ENCODE results near the gene NRARP.

NRARP gene

DNA sequence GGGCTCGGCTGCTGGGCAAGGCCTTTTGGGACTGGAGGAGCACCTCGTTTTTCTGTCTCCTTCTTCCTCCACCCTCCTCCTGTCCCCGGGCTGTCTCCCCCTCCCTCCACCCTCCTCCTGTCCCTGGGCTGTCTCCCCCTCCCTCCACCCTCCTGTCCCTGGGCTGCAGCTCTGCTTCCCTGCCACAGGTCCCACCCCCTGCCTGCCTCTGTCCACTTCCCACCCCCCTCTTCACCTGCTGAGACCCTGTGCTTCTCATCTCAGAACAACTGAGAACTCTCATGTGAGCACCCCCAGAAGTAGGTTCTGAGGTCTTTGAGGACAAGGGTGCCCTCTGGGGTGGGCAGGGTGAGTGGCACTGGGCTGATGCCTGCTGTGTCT is 30.4 kb downstream of the NRARP start:
- H3K27me3 ChIP-seq (ENCODE audit: control insufficient read depth, insufficient read depth, low read length), result no peaks in the 10 kb centered on the region
- no peak overlapping the region for H3K27ac ChIP-seq
- no peaks in the 10 kb centered on the region for H3K9me3 ChIP-seq (ENCODE audit: control insufficient read depth, low read length)
- H3K4me1 ChIP-seq, result peaks cover 4% of the 10 kb centered on the region
- H3K4me3 ChIP-seq (ENCODE audit: low read depth, low read length), result no peak overlapping the region
- no peak overlapping the region for H2AFZ ChIP-seq
- no peak overlapping the region for H3K4me2 ChIP-seq (ENCODE audit: low read length)
- no peak overlapping the region for H3K9ac ChIP-seq
- no peak for TF ChIP-seq CTCF (IDR thresholded peaks at IDR 0.05)
- H3K36me3 ChIP-seq (ENCODE audit: control insufficient read depth, insufficient read depth, low read length), result no peaks in the 10 kb centered on the region
- no peaks in the 10 kb centered on the region for H3K79me2 ChIP-seq

DNA sequence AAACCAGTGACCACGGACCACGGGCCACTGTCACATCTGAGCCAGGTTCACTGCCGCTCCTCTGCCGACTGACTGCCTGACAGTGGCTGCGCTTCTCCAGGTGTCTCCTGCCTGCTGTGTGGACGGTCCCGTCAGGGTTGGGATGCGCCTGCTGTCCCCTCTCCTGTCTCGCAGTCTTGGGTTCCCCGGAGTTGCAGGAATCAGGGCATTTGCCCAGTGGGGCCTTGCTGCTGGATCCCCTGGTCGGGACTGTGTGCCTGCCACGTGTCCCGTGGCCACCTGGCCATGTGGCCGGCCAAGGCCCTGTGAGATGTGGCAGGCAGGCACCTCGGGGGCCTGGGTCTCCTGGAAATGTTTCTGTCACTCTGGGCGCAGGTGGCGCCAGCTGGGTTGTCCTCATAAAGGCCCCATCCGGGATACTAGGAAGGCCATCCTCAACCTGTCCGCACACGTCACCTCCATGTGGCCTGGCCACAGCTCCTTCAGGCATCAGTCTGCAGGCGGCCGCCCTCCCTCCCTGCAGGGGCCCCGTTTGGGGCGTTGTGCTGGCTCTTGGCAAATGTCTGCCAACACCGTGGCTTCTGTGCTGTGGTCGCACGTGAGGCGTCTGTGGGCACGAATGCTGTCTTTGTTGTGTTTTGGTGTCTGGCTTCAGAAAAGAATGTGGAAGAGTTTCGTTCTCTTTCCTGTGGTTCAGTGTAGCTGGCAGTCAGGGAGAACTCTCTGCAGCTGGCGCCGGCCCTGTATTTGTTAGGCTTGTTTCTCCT is 31.0 kb downstream of the NRARP start:
- Histone ChIP-seq H3K9ac (no peak overlapping the region), H3K27me3 (ENCODE audit: control insufficient read depth, insufficient read depth, low read length) (no peaks in the 10 kb centered on the region), H3K9me3 (ENCODE audit: control insufficient read depth, low read length) (no peaks in the 10 kb centered on the region), H2AFZ (no peak overlapping the region), H3K4me3 (ENCODE audit: low read depth, low read length) (no peak overlapping the region), H3K79me2 (no peaks in the 10 kb centered on the region), H3K4me2 (ENCODE audit: low read length) (no peak overlapping the region), H3K36me3 (ENCODE audit: control insufficient read depth, insufficient read depth, low read length) (no peaks in the 10 kb centered on the region), H3K27ac (no peak overlapping the region), H3K4me1 (peaks cover 4% of the 10 kb centered on the region)
- no peak for TF ChIP-seq CTCF (IDR thresholded peaks at IDR 0.05)

GRCh38 chr9:137269231-137269772 is 32.8 kb downstream of the NRARP start:
- no peaks in the 10 kb centered on the region for H3K9me3 ChIP-seq (ENCODE audit: control insufficient read depth, low read length)
- H2AFZ ChIP-seq, result no peak overlapping the region
- H3K4me1 ChIP-seq, result peaks cover 4% of the 10 kb centered on the region
- H3K27ac ChIP-seq, result peak overlapping the region; percentile 24
- H3K36me3 ChIP-seq (ENCODE audit: control insufficient read depth, insufficient read depth, low read length), result no peaks in the 10 kb centered on the region
- TF ChIP-seq CTCF (IDR thresholded peaks at IDR 0.05), result no peak
- H3K27me3 ChIP-seq (ENCODE audit: control insufficient read depth, insufficient read depth, low read length), result no peaks in the 10 kb centered on the region
- H3K79me2 ChIP-seq, result no peaks in the 10 kb centered on the region
- H3K4me3 ChIP-seq (ENCODE audit: low read depth, low read length), result no peak overlapping the region
- H3K4me2 ChIP-seq (ENCODE audit: low read length), result peak overlapping the region; percentile 28
- H3K9ac ChIP-seq, result no peak overlapping the region

GRCh38 chr9:137268538-137269201 is 33.4 kb downstream of the NRARP start:
- H3K4me3 ChIP-seq (ENCODE audit: low read depth, low read length), result no peak overlapping the region

More at GRCh38 chr9:137268538-137269201, 33.4 kb downstream of the NRARP start:
- no peak overlapping the region for H2AFZ ChIP-seq
- H3K27ac ChIP-seq, result peak overlapping the region; percentile 24
- H3K36me3 ChIP-seq (ENCODE audit: control insufficient read depth, insufficient read depth, low read length), result no peaks in the 10 kb centered on the region
- no peak for TF ChIP-seq CTCF (IDR thresholded peaks at IDR 0.05)
- no peaks in the 10 kb centered on the region for H3K79me2 ChIP-seq
- no peak overlapping the region for H3K9ac ChIP-seq
- H3K4me1 ChIP-seq, result peaks cover 4% of the 10 kb centered on the region
- H3K9me3 ChIP-seq (ENCODE audit: control insufficient read depth, low read length), result no peaks in the 10 kb centered on the region
- H3K27me3 ChIP-seq (ENCODE audit: control insufficient read depth, insufficient read depth, low read length), result no peaks in the 10 kb centered on the region
- peak overlapping the region; percentile 28 for H3K4me2 ChIP-seq (ENCODE audit: low read length)

All from parathyroid adenoma (tissue), 2 donors.